ENCODE results near the gene TSPAN12.

TSPAN12 gene

DNA sequence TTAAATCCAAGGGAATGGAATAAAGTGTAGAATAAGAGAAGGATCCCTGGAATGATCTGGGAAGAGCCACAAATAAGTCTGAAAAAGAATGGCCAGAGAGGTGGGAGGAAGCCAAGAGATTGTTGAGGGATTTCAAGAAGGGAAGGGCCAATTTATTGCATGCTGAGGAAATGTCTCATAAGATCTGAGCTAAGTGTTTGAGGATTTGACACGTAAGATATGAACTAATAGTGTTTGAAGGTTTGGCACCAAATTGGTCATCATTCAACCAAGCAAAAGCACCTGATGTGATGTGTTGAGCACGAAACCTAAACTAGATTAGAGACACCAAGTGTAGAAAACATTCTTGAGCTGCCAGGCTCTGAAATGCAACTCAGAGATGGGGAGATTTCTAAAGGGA lies 97.9 kb downstream of the TSPAN12 start:
- no peak for DNase-seq (ENCODE audit: low read depth in 1 of 2, low spot score in 1 of 2)

DNA sequence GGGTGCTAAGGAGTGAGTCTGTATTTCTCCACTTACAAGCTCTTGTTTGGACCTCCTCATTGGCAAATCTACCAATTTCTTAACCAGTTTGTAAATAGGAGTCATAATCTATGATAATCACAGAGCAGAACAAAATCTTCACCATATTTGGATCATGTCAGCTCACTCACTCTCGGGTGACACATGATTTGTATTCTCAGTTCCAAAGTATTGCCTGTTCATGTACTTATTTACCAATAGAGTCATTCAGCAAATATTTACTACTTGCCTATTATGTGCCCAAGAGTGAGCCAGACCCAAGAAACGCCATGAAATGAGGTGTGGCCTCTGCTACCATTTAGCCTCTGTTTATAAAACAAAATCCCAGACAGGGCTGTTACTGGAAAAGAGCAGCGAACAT lies 114.8 kb downstream of the TSPAN12 start:
- no peak for DNase-seq (ENCODE audit: low read depth in 1 of 2, low spot score in 1 of 2)

GRCh38 chr7:120742372-120742771 lies 115.6 kb downstream of the TSPAN12 start:
- no peak for DNase-seq (ENCODE audit: low read depth in 1 of 2, low spot score in 1 of 2)

DNA sequence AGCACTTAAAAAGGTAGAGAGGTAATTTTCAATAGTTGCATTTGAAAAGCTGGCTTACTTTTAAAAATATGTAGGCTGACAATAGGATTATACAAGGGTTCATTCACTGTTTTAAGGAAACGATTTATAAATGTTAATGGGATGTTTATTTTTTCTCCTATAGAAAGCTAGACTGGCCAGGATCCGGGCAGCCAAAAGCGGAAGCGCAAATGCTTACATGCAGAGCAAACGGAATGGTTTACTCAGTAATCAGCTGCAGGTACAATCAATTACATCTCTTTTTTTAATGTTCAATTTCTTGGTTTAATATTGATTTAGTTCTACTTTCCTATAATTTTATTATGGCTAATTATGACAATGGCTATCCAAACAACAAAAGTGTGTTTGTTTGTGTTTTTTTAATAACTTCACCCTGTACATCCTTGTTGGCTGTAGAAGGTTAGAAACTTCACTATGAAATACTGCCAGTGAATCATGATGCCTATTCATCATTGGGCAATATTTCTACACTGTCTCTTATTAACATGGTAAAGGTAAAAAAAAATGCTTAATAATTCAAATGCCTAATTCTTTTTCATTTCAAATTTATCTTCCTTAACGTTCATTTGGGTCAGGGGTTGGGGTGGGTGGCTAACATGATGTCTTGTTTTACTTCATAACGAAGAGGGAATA lies 116.4 kb downstream of the TSPAN12 start:
- DNase-seq (ENCODE audit: low read depth in 1 of 2, low spot score in 1 of 2) = no peak

- DNase-seq (ENCODE audit: low read depth in 1 of 2, low spot score in 1 of 2) = no peak
Measured at GRCh38 chr7:120740348-120740747, 117.6 kb downstream of the TSPAN12 start.

DNA sequence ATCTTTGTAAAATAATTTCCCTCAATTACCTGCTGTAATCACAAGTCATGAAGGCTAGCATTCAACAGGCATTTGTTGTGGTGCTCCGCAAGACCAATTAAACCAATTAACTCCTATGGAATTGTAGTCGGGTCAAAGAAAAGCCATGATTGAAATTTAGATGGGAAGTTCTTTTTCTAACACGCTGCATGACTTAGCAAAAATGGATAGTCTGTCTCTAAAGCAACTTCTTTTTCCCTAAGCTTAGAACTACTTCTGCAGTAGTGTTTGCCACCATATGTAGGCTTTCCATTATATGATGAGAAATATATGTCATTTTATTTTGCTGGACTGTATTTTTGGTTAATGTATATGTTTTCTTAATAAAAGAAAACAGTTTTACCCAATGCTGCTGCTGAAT lies 119.1 kb downstream of the TSPAN12 start:
- no peak for DNase-seq (ENCODE audit: low read depth in 1 of 2, low spot score in 1 of 2)

Measured in activated CD4-positive, alpha-beta T cell treated with anti-CD3 and anti-CD28 coated beads, Interleukin-2, amount 50 U/mL, for 24 hours (primary cell).